CD4-positive, alpha-beta T cell treated with Interleukin-6 at 100 ng/mL for 8 hours (primary cell): ENCODE measurements around the gene MIER2.

Source experiments
- DNase-seq: peaks from one replicate; pipeline ENCODE4 v3.0.0-alpha.2; 2020; ENCODE audit warnings: mixed read lengths, low spot score

The MIER2 gene

GRCh38 chr19:378706-379105 lies 34.1 kb upstream of the MIER2 start:
- DNase-seq = no peak

- no peak for DNase-seq
Observed at GRCh38 chr19:377801-378581, 33.4 kb upstream of the MIER2 start.

GRCh38 chr19:376111-376470 lies 31.5 kb upstream of the MIER2 start:
- no peak for DNase-seq

- no peak for DNase-seq
Observed at GRCh38 chr19:375395-376110, 31.0 kb upstream of the MIER2 start.

GRCh38 chr19:374886-375235 lies 30.3 kb upstream of the MIER2 start:
- no peak for DNase-seq

GRCh38 chr19:374183-374885 lies 29.7 kb upstream of the MIER2 start:
- DNase-seq = no peak

- DNase-seq = no peak
Observed at GRCh38 chr19:373391-374182, 29.0 kb upstream of the MIER2 start.

- DNase-seq = no peak
Observed at GRCh38 chr19:372306-372890, 27.8 kb upstream of the MIER2 start.

- no peak for DNase-seq
Observed at GRCh38 chr19:371501-372168, 27.0 kb upstream of the MIER2 start.

- no peak for DNase-seq
Observed at GRCh38 chr19:370641-371330, 26.2 kb upstream of the MIER2 start.

- DNase-seq = no peak
Observed at GRCh38 chr19:369876-370275, 25.3 kb upstream of the MIER2 start.

GRCh38 chr19:369256-369655 lies 24.7 kb upstream of the MIER2 start:
- no peak for DNase-seq

- no peak for DNase-seq
Observed at GRCh38 chr19:368630-369024, 24.0 kb upstream of the MIER2 start.

GRCh38 chr19:367963-368629 lies 23.5 kb upstream of the MIER2 start:
- DNase-seq = no peak

- no peak for DNase-seq
Observed at GRCh38 chr19:367561-367960, 23.0 kb upstream of the MIER2 start.

- no peak for DNase-seq
Observed at GRCh38 chr19:366951-367350, 22.4 kb upstream of the MIER2 start.

GRCh38 chr19:366205-366783 lies 21.7 kb upstream of the MIER2 start:
- DNase-seq = no peak

- no peak for DNase-seq
Observed at GRCh38 chr19:364496-365287, 20.1 kb upstream of the MIER2 start.

GRCh38 chr19:362683-363082 lies 18.1 kb upstream of the MIER2 start:
- no peak for DNase-seq
